Measurements from ENCODE around the gene UNKL. TPM values are rescaled to one million over a fixed set of nuclear protein-coding genes. Genes with fewer than 3 reads are reported as not detected.
A peak's percentile ranks its signal among the peaks of the same experiment; 100 is the strongest.

The UNKL gene
- polyA plus RNA-seq, 1 donor: 21.9 TPM

DNA sequence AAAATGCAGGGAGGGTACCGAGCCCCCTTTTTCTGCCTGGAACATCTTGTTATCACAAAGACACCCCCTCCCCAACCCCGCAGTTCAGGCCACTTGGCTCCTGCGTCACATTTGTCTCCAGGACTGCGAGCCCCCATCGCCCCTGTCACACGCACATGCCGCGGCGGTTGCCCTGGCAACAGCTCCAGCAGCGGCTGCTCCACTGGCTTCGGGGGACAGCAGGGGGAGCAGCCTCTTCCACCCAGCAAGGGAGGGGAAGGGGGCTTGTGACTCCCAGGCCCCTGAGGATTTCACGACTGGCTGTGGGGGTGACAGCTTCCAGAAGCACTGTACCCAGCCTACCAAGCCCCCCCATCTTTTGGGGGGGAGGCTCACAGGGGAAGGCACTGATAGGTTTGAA lies 78.5 kb downstream of the UNKL start:
- no CpG with 5 or more reads among the region's 12 CpGs for WGBS (ENCODE audit: insufficient coverage, low lambda C conversion rate)

DNA sequence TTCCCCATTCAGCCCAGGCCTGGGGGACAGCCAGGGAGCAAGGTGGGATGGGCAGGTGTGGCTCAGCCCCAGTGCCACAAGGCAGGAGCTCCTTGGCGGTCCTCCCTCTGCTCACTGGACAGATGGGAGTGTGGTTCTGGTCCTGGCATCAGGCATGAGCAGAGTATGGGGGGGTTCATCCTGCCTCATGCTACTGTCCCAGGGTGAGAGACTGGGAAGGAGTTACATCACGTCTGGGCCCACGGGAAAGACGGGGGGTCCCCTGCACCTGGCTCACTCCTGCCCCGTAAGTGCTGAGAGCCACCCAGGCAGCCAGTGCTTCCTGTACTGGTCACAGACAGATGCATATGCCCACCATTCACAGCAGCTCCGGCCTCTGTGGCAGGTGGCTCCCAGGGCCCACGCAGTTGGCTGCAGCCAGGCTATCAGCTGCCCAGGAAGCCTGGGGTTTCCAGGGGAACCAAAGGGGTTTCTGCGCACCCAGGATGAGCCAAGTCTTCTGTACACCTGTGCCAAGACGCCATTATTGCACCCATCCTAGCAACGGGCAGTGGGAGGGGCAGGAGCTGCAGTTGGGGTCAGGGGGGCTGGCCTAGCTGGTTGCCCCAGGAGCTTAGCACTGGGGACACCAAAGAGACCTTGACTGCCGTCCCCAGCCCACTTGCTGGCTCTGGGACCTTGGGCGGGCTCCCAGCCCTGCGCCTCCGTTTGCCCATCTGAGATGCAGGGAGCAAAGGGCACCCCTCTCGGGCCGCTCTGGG lies 79.1 kb downstream of the UNKL start:
- DNase-seq: peak in 1 of 2 donors; percentile 17
- whole genome bisulfite sequencing (ENCODE audit: insufficient coverage, low lambda C conversion rate): no CpG with 5 or more reads among the region's 16 CpGs
- peaks cover 22% of the 10 kb centered on the region for H3K9me3 ChIP-seq (ENCODE audit: control insufficient read depth, low read depth, low read length)
- H3K27ac ChIP-seq (ENCODE audit: low read length): no peak overlapping the region
- no peak overlapping the region for H3K4me3 ChIP-seq (ENCODE audit: low read length)
- peaks cover 26% of the 10 kb centered on the region for H3K4me1 ChIP-seq (ENCODE audit: control insufficient read depth, insufficient read depth, low read length)
- H3K27me3 ChIP-seq (ENCODE audit: control insufficient read depth, insufficient read depth, low read length): peaks cover 64% of the 10 kb centered on the region
- no peaks in the 10 kb centered on the region for H3K36me3 ChIP-seq (ENCODE audit: control insufficient read depth, insufficient read depth, low read length)

More for the DNA sequence above, 78.5 kb downstream of the UNKL start:
- no peak for DNase-seq
- Histone ChIP-seq H3K4me1 (ENCODE audit: control insufficient read depth, insufficient read depth, low read length) (peaks cover 24% of the 10 kb centered on the region), H3K36me3 (ENCODE audit: control insufficient read depth, insufficient read depth, low read length) (no peaks in the 10 kb centered on the region), H3K27me3 (ENCODE audit: control insufficient read depth, insufficient read depth, low read length) (peaks cover 60% of the 10 kb centered on the region), H3K4me3 (ENCODE audit: low read length) (no peak overlapping the region), H3K27ac (ENCODE audit: low read length) (no peak overlapping the region), H3K9me3 (ENCODE audit: control insufficient read depth, low read depth, low read length) (peaks cover 19% of the 10 kb centered on the region)

DNA sequence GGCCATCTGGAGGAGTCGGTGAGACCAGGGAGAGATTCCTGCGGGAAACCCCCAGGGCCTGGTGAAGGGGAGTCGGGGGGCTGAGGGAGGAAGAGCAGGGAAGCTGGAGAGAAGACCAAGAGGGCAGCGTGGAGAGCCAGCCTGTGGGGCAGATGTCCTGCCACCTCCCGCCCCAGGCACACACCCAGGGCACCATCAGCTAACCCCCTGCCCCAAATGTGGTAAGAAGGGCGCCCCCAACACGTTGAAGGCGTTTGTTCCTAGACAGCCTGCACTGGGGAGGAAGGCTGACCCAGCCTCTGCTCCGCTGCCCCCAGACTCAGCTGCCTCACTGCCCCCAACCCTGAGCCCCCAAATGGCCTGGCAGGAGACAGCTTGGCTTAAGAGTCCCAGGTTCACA lies 79.8 kb downstream of the UNKL start:
- no peak for DNase-seq
- H3K36me3 ChIP-seq (ENCODE audit: control insufficient read depth, insufficient read depth, low read length): no peaks in the 10 kb centered on the region
- H3K9me3 ChIP-seq (ENCODE audit: control insufficient read depth, low read depth, low read length): peaks cover 28% of the 10 kb centered on the region
- peaks cover 26% of the 10 kb centered on the region for H3K4me1 ChIP-seq (ENCODE audit: control insufficient read depth, insufficient read depth, low read length)
- H3K27me3 ChIP-seq (ENCODE audit: control insufficient read depth, insufficient read depth, low read length): peaks cover 69% of the 10 kb centered on the region
- WGBS (ENCODE audit: insufficient coverage, low lambda C conversion rate): no CpG with 5 or more reads among the region's 9 CpGs
- H3K4me3 ChIP-seq (ENCODE audit: low read length): no peak overlapping the region
- H3K27ac ChIP-seq (ENCODE audit: low read length): no peak overlapping the region

DNA sequence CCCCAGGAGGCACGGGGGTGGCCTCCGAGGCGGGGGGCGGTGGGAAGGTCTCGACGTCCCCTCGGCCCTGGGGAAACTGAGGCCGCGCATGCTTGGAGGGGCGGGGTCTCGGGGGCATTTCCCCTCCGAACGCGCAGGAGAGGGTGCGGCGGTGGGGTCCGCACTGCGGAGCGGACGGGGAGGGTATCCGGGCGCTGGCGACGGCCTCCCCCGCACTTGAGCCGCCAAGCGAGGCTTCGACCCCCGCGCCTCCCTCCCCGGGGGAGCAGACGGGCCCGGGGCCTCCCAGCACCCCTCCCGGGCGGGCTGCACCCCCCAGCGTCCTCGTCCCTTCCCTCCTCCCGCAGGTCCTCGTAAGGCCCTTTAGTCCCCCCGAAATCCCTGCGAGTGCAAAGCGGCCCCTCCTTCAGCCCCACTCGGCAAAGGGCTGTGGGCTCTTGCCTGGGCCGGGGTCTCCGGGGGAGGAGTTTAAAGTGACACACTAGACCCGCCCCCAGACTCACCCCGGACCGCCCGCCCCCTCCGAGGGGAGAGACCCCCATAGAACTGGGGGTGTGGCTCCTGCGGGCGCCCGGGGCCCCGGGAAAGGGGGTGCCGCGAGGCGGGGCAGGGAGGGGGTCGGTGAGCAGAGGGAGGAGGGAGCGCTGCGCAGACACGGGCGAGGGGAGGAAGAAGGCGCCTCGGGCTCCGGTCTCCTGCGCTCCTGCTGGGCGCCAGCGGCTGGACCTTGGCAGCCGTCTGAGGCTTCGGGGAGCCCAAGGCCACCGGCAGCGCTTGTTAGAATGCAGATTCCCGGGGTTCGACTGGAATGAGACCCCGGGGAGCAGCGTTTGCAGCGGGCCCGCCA lies 80.4 kb downstream of the UNKL start:
- no peak for DNase-seq
- H3K27ac ChIP-seq (ENCODE audit: low read length): no peak overlapping the region
- no CpG with 5 or more reads among the region's 78 CpGs for WGBS (ENCODE audit: insufficient coverage, low lambda C conversion rate)
- no peak overlapping the region for H3K4me3 ChIP-seq (ENCODE audit: low read length)
- no peaks in the 10 kb centered on the region for H3K36me3 ChIP-seq (ENCODE audit: control insufficient read depth, insufficient read depth, low read length)
- peaks cover 26% of the 10 kb centered on the region for H3K4me1 ChIP-seq (ENCODE audit: control insufficient read depth, insufficient read depth, low read length)
- peaks cover 28% of the 10 kb centered on the region for H3K9me3 ChIP-seq (ENCODE audit: control insufficient read depth, low read depth, low read length)
- H3K27me3 ChIP-seq (ENCODE audit: control insufficient read depth, insufficient read depth, low read length): peaks cover 69% of the 10 kb centered on the region

DNA sequence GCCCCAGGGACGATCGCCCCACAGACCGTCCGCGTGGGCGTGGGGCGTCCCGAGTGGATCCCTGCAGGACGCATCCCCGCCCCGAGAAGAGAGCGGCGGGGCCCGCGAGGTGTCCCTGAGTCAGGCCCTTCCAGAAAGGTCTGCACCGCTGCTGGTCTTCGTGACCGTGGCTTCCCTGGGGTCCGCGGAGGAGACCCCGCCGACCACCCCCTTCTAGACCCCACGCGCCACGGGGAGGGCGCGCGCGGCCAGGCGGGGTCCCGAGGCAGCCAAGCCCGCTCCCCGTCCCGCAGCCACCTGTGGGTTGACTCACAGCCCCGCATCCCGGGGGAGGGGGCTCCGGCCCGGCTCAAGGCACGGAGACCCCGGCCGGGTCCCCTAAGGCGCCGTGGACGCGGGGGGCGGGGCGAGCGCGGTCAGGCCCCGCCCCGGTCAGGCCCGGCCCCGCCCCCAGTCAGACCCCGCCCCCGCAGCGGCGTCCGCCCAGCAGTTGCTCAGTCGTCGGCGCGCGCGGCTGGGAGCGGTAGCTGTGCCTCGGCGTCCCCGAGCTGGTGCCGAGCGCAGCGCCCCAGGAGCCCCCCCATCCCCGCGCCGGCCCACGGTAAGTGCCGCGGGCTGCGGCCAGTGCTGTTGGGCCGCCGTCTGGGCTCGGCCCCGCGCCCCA lies 81.2 kb downstream of the UNKL start, which contains the start of gene BAIAP3:
TSS of gene BAIAP3 (plus strand) at position 497 of the 664 bp plus-strand sequence. CDS start 4,905 bp downstream, outside the sequence.
- Histone ChIP-seq H3K9me3 (ENCODE audit: control insufficient read depth, low read depth, low read length) (peaks cover 28% of the 10 kb centered on the region), H3K27me3 (ENCODE audit: control insufficient read depth, insufficient read depth, low read length) (peaks cover 69% of the 10 kb centered on the region), H3K4me1 (ENCODE audit: control insufficient read depth, insufficient read depth, low read length) (peaks cover 26% of the 10 kb centered on the region), H3K27ac (ENCODE audit: low read length) (no peak within 1 kb of the TSS), H3K36me3 (ENCODE audit: control insufficient read depth, insufficient read depth, low read length) (no peaks in the 10 kb centered on the region), H3K4me3 (ENCODE audit: low read length) (no peak within 1 kb of the TSS)
- DNase-seq: peak in 1 of 2 donors; percentile 23
- no CpG with 5 or more reads among the region's 83 CpGs for WGBS (ENCODE audit: insufficient coverage, low lambda C conversion rate)

DNA sequence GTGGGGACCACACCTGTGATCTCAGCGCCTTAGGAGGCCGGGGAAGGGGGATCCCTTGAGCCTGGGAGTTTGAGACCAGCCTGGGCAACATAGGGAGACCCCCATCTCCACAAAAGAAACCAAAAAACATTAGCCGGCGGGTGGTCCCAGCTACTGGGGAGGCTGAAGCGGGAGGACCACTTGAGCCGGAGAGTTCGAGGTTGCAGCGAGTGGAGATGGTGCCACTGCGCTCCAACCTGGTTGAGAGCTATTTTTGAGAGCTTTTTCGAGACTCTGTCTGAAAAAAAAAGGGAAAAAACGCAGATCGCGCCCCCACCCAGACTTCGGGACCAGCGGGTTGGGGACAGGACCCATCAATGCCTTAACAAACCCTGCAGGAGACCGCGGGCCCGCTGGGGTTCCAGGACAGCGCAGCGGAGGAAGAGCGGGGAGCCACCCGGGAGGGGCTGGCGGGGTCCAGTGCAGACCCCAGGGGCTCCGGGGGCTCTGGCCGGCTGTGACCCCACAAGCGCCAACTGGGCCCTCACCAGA lies 81.8 kb downstream of the UNKL start:
- no peak for DNase-seq
- H3K27me3 ChIP-seq (ENCODE audit: control insufficient read depth, insufficient read depth, low read length): peaks cover 69% of the 10 kb centered on the region
- H3K27ac ChIP-seq (ENCODE audit: low read length): no peak overlapping the region
- peaks cover 28% of the 10 kb centered on the region for H3K9me3 ChIP-seq (ENCODE audit: control insufficient read depth, low read depth, low read length)
- no CpG with 5 or more reads among the region's 26 CpGs for WGBS (ENCODE audit: insufficient coverage, low lambda C conversion rate)
- no peaks in the 10 kb centered on the region for H3K36me3 ChIP-seq (ENCODE audit: control insufficient read depth, insufficient read depth, low read length)
- no peak overlapping the region for H3K4me3 ChIP-seq (ENCODE audit: low read length)
- peaks cover 26% of the 10 kb centered on the region for H3K4me1 ChIP-seq (ENCODE audit: control insufficient read depth, insufficient read depth, low read length)

DNA sequence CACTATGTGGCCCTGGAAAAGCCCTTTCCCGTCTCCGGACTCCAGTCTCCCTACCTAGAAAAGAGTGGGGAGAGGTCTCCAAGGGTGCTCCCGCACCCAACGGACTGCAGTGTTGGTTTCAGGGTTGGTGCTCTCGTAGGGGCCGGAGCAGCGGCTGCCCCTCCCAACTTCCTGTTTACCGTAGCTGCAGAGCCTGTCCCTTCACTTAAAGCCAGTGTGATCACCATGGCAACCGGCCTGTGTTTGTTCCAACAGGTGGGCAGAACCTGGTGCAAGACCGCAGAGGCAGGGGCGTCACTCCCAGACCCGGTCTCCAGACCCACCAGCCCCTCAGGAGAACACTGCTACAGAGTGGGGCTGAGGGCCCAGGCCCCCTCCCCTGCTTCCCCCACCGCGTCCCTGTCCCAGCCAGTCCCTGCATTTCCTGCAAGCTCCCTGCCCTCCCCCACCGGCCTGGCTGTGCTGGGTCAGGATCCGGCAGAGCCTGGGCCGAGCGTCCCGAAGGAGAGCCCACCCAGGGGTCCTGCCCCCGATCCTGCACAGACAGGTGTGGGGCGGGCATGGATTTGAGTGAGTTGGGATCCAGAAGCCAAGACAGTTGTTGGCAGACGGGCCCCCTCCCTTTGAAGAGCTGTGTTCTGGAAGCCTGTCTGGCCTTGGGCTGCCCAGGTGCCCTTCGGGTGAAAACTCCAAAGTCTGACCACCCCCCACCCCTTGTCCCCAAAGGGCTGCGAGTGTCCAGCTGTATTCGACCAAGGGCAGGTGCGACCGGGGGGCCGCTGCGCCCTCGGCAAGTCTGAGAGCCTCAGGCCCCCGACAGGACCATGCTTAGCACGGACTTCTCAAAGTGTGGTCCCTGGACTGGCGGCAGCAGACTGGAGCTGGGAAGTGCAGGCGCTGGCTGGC lies 82.5 kb downstream of the UNKL start:
- peaks cover 65% of the 10 kb centered on the region for H3K27me3 ChIP-seq (ENCODE audit: control insufficient read depth, insufficient read depth, low read length)
- peak; percentile 68 to 81 for DNase-seq
- H3K4me3 ChIP-seq (ENCODE audit: low read length): peak overlapping the region; percentile 15
- H3K27ac ChIP-seq (ENCODE audit: low read length): no peak overlapping the region
- H3K9me3 ChIP-seq (ENCODE audit: control insufficient read depth, low read depth, low read length): peaks cover 28% of the 10 kb centered on the region
- peaks cover 26% of the 10 kb centered on the region for H3K4me1 ChIP-seq (ENCODE audit: control insufficient read depth, insufficient read depth, low read length)
- H3K36me3 ChIP-seq (ENCODE audit: control insufficient read depth, insufficient read depth, low read length): no peaks in the 10 kb centered on the region
- WGBS (ENCODE audit: insufficient coverage, low lambda C conversion rate): no CpG with 5 or more reads among the region's 34 CpGs

DNA sequence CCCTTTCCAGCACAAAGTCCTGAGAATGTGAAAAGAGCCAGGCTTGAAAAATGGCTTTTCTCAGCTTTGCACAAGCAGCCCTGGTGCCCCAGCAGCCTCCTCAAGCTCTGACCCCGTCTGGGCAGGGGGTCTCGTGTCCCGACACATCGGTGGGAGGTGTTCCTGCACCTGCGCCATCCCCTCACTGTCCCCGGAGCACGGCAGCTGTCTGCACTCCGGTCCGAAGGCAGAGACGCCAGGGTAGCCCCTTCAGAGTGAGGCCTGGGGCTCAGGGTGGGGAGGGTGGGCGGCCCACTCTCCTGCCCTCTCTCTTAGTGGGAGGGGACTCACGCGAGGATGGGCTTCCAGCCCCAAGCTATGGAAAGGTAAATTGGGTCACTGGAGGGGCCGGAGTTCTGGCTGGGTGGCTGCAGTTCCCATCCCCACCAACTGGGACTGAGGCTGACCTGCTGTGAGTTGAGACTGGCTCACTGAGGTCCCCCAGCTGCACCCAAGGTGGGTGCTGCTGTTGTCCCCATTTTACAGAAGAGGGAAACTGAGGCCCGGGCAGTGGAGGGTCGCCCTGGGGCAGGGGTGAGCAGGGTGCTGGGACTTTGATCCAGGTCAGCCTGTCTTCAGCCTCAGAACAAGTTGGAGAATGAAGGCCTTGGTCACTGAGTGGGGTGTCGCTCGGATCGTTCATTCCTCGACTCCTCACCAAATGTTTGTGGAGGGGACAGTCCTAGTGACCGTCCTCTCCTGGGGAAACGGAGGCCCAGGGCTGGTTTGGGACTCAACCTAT lies 83.4 kb downstream of the UNKL start:
- H3K4me3 ChIP-seq (ENCODE audit: low read length): peak overlapping the region; percentile 5

More for the DNA sequence above, 83.4 kb downstream of the UNKL start:
- no CpG with 5 or more reads among the region's 22 CpGs for WGBS (ENCODE audit: insufficient coverage, low lambda C conversion rate)
- H3K9me3 ChIP-seq (ENCODE audit: control insufficient read depth, low read depth, low read length): peaks cover 28% of the 10 kb centered on the region
- peaks cover 26% of the 10 kb centered on the region for H3K4me1 ChIP-seq (ENCODE audit: control insufficient read depth, insufficient read depth, low read length)
- DNase-seq: no peak
- H3K27ac ChIP-seq (ENCODE audit: low read length): no peak overlapping the region
- no peaks in the 10 kb centered on the region for H3K36me3 ChIP-seq (ENCODE audit: control insufficient read depth, insufficient read depth, low read length)
- peaks cover 58% of the 10 kb centered on the region for H3K27me3 ChIP-seq (ENCODE audit: control insufficient read depth, insufficient read depth, low read length)

Data from large intestine (tissue), 3 donors.